Prostate gland (tissue), 2 donors: ENCODE measurements around the gene WDR3. TPM values are rescaled to one million over a fixed set of nuclear protein-coding genes. Genes with fewer than 3 reads are reported as not detected.

Source experiments
- DNase-seq: peaks from one replicate; pipeline ENCODE4 v3.0.0-alpha.2; 2019; ENCODE audit warnings: low spot score
- H3K27ac ChIP-seq, 2 donors: fragments of 200-600 bp; sonication (generic); 2 replicates each; pipeline ENCODE4 v1.5.1; 2017 to 2019
- H3K27me3 ChIP-seq: fragments of 200-600 bp; sonication (generic); replicated peaks from 2 replicates; pipeline ENCODE4 v1.5.1; 2019; ENCODE audit not compliant: insufficient read depth
- H3K36me3 ChIP-seq, 2 donors: fragments of 200-600 bp; sonication (generic); 1 replicate in 1 of 2; 2 replicates in 1 of 2; pipeline versions ENCODE4 v1.5.1 to v1.8.1; 2017 to 2019
- H3K4me1 ChIP-seq: fragments of 200-600 bp; sonication (generic); replicated peaks from 2 replicates; pipeline ENCODE4 v1.5.1; 2019
- H3K4me3 ChIP-seq, 2 donors: fragments of 200-600 bp; sonication (generic); 2 replicates each; pipeline ENCODE4 v1.5.1; 2017 to 2019
- H3K9me3 ChIP-seq: fragments of 200-600 bp; sonication (generic); 2 replicates; pipeline ENCODE4 v1.5.1; 2017
- CTCF ChIP-seq, 4 experiments: fragments of 200-600 bp in 2 of 4; fragments of 450-650 bp in 2 of 4; sonication (generic) in 2 of 4; IDR thresholded peaks; 1 replicate in 3 of 4; 2 replicates in 1 of 4; pipeline ENCODE4 v1.5.1; 2016 to 2019; ENCODE audit warnings: antibody characterized with exemption in 4 of 4, mild to moderate bottlenecking in 2 of 4, moderate library complexity in 2 of 4
- POLR2A ChIP-seq: fragments of 450-650 bp; IDR thresholded peaks from one replicate; pipeline ENCODE4 v1.6.1; 2016; ENCODE audit warnings: antibody characterized with exemption, mild to moderate bottlenecking
- POLR2AphosphoS5 ChIP-seq: sonication (generic); formaldehyde crosslinking; IDR thresholded peaks from one replicate; pipeline ENCODE4 v1.6.1; 2017; ENCODE audit warnings: antibody characterized with exemption
- WGBS: methylation state at CpG from one replicate; pipeline ENCODE4 v1.1.5; 2018; 5-methylcytosine and 5-hydroxymethylcytosine counted together
- intact Hi-C: fragments of 100-400 bp; cut with DNase I; formaldehyde crosslinking; loops from one replicate; pipeline ENCODE4 v1.14.2; 2022
- total RNA-seq, 2 donors: library from RNA; depleted of rRNA; stranded (reverse); fragments of >200 nt; gene quantifications; one replicate each; pipeline ENCODE4 v1.1.0, GENCODE V29; 2016

WDR3 gene
- total RNA-seq, 2 donors from 2014 or later, result 15.6 to 20.6 TPM

- no peak for TF ChIP-seq POLR2AphosphoS5
- no peak for TF ChIP-seq CTCF (IDR thresholded peaks at IDR 0.05)
- no peak for TF ChIP-seq POLR2A
- no peaks in the 10 kb centered on the region for H3K4me1 ChIP-seq
- 76% methylated on average over 5 of the region's 5 CpGs for WGBS
- H3K27me3 ChIP-seq, result no peaks in the 10 kb centered on the region
- no peaks in the 10 kb centered on the region for H3K36me3 ChIP-seq
- intact Hi-C loops, result no loop called here
- DNase-seq, result no peak
- H3K27ac ChIP-seq, result no peak overlapping the region
- no peak overlapping the region for H3K4me3 ChIP-seq
- no peaks in the 10 kb centered on the region for H3K9me3 ChIP-seq
These were observed 52.1 kb downstream of the WDR3 start for GRCh38 chr1:117981455-117982192.

GRCh38 chr1:117985239-117985638 lies 55.7 kb downstream of the WDR3 start:
- Histone ChIP-seq H3K4me3 (no peak overlapping the region), H3K27ac (no peak overlapping the region), H3K36me3 (no peaks in the 10 kb centered on the region), H3K4me1 (no peaks in the 10 kb centered on the region), H3K27me3 (no peaks in the 10 kb centered on the region), H3K9me3 (no peaks in the 10 kb centered on the region)
- no peak for DNase-seq
- intact Hi-C loops, result no loop called here
- WGBS, result 78% methylated on average over 1 of the region's 1 CpG
- no peak for TF ChIP-seq CTCF (IDR thresholded peaks at IDR 0.05)

GRCh38 chr1:117985973-117986372 lies 56.4 kb downstream of the WDR3 start:
- intact Hi-C loops, result no loop called here
- WGBS, result 65% methylated on average over 3 of the region's 3 CpGs
- no peak for TF ChIP-seq POLR2A
- TF ChIP-seq CTCF (IDR thresholded peaks at IDR 0.05), result no peak
- no peak for TF ChIP-seq POLR2AphosphoS5
- no peak for DNase-seq
- Histone ChIP-seq H3K36me3 (no peaks in the 10 kb centered on the region), H3K27ac (no peak overlapping the region), H3K9me3 (no peaks in the 10 kb centered on the region), H3K4me3 (no peak overlapping the region), H3K4me1 (no peaks in the 10 kb centered on the region), H3K27me3 (no peaks in the 10 kb centered on the region)

- WGBS, result 62% methylated on average over 5 of the region's 5 CpGs
- H3K4me1 ChIP-seq, result no peaks in the 10 kb centered on the region
- H3K9me3 ChIP-seq, result no peaks in the 10 kb centered on the region
These were observed 74.8 kb downstream of the WDR3 start for GRCh38 chr1:118004312-118004711.

More at GRCh38 chr1:118004312-118004711, 74.8 kb downstream of the WDR3 start:
- Histone ChIP-seq H3K27ac (no peak overlapping the region), H3K4me3 (no peak overlapping the region), H3K27me3 (no peaks in the 10 kb centered on the region), H3K36me3 (no peaks in the 10 kb centered on the region)
- TF ChIP-seq POLR2AphosphoS5 (no peak), CTCF (IDR thresholded peaks at IDR 0.05) (no peak), POLR2A (no peak)
- no peak for DNase-seq
- intact Hi-C loops, result no loop called here
